H54 (cell line): ENCODE measurements around the gene CKB.

Experiments used
- DNase-seq: peaks from one replicate; pipeline ENCODE4 v3.0.0; 2011; ENCODE audit warnings: low spot score, mixed read lengths; ENCODE audit not compliant: insufficient read length
- FAIRE-seq: peaks from 3 replicates; lab custom pipeline; 2011; peaks lifted over from hg19 to GRCh38; lab: Jason Lieb, UNC
- POLR2A ChIP-seq: IDR thresholded peaks from 2 replicates; pipeline ENCODE4 v1.6.1; 2011; ENCODE audit warnings: low read depth, mild to moderate bottlenecking, low read length

CKB gene

GRCh38 chr14:103555559-103556337 is 33.1 kb upstream of the CKB start:
- no peak for FAIRE-seq
- no peak for TF ChIP-seq POLR2A

GRCh38 chr14:103552846-103553210 is 30.2 kb upstream of the CKB start:
- no peak for DNase-seq
- no peak for FAIRE-seq
- TF ChIP-seq POLR2A = no peak

More at GRCh38 chr14:103555559-103556337, 33.1 kb upstream of the CKB start:
- DNase-seq = no peak

- FAIRE-seq = peak; percentile 98
- DNase-seq = peak; percentile 70
- TF ChIP-seq POLR2A = no peak
These were observed 29.6 kb upstream of the CKB start for GRCh38 chr14:103552011-103552845.

- no peak for TF ChIP-seq POLR2A
- DNase-seq (no peak), FAIRE-seq (no peak)
These were observed 28.7 kb upstream of the CKB start for GRCh38 chr14:103551338-103551762.

GRCh38 chr14:103550451-103551337 is 28.1 kb upstream of the CKB start:
- no peak for TF ChIP-seq POLR2A
- no peak for FAIRE-seq
- DNase-seq = no peak

- no peak for TF ChIP-seq POLR2A
- DNase-seq = no peak
- FAIRE-seq = no peak
These were observed 27.0 kb upstream of the CKB start for GRCh38 chr14:103549361-103550311.

- DNase-seq (no peak), FAIRE-seq (no peak)
- TF ChIP-seq POLR2A = no peak
These were observed 26.1 kb upstream of the CKB start for GRCh38 chr14:103548463-103549351.

GRCh38 chr14:103547941-103548462 is 25.4 kb upstream of the CKB start:
- no peak for TF ChIP-seq POLR2A
- DNase-seq = no peak
- no peak for FAIRE-seq

GRCh38 chr14:103547455-103547940 is 24.9 kb upstream of the CKB start:
- FAIRE-seq (no peak), DNase-seq (no peak)
- TF ChIP-seq POLR2A = no peak

GRCh38 chr14:103546652-103547454 is 24.2 kb upstream of the CKB start:
- FAIRE-seq (peak; percentile 61), DNase-seq (peak; percentile 76)
- no peak for TF ChIP-seq POLR2A

GRCh38 chr14:103545915-103546651 is 23.5 kb upstream of the CKB start:
- no peak for TF ChIP-seq POLR2A
- FAIRE-seq (no peak), DNase-seq (no peak)
